ENCODE data around the gene TMCC2.
A peak's percentile ranks its signal among the peaks of the same experiment; 100 is the strongest.
"Not testable (repeated sequence)": the region's sequence is repeated elsewhere in the genome, so short reads cannot be mapped to it uniquely, and the experiment has no call there.

Gene TMCC2

DNA sequence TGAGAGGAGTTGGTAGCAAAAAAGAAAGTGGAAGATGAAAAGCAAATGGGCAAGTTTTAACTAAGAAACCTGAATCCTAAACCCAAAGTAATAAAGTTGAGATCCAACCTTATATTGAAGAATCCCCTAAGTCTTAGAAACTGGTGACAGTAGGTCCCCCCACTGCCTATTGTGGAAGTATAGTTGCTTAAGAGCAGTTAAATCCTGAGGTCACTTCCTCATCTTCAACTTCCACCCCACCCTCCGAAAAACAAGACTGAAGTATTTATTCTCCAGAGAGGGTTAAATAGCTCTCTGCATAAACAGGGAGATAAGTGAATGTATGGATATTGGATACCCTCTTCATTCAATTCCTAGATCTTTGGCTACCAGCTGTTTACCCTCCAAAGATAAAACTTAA is 13.0 kb upstream of the TMCC2 start:
- DNase-seq = no peak

DNA sequence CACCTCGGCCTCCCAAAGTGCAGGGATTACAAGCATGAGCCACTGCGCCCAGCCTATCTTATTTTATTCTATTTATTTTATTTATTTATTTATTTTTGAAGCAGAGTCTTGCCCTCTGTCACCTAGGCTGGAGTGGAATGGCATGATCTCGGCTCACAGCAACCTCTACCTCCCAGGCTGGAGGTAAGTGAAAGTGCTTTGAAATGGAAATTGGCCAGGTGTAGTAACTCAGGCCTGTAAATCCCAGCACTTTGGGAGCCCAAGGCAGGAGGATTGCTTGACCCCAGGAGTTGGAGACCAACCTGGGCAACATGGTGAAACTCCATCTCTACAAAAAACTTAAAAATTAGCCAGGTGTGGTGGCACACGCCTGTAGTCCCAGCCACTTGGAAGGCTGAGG is 11.2 kb upstream of the TMCC2 start:
- DNase-seq = no peak

DNA sequence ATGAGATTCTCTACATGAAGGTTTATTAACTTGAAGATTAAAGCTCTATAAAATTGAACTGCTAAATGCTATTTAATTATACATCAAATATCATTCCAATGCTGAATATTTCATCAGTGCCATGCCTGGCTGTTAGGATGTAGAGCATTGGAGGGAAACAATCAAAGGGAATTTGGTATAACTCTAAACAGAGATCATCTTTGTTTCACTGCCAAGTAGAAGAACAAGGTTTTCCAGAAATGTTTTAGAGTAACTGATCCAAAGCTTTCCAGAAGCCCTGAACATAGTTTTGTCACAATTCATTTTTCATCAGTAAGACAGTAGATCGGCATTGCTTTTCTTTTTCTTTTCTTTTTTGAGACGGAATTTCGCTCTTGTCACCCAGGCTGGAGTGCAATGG is 10.3 kb upstream of the TMCC2 start:
- DNase-seq = no peak

- no peak for DNase-seq
These were observed 7.3 kb upstream of the TMCC2 start for GRCh38 chr1:205220421-205220820.

DNA sequence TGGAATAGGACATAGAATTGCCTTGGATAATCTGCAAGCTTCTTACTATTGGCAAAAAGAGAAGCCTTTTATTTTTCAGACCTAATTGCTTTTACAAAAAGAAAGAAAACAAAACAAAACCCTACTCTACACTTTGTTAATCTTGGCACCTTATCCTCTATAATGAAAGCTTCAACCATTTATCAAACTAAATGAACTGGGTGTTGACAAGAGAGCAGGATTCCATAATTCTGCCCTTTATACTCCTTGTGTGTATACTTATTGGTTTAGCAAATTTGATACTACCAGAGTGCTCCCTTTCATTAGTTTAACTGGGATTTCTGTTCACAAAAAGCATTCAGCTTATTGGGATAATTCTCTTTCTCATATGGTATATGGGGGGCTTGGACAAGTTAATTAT is 3.0 kb upstream of the TMCC2 start:
- no peak for DNase-seq

GRCh38 chr1:205225901-205226765 is 1.6 kb upstream of the TMCC2 start:
- no peak for DNase-seq

DNA sequence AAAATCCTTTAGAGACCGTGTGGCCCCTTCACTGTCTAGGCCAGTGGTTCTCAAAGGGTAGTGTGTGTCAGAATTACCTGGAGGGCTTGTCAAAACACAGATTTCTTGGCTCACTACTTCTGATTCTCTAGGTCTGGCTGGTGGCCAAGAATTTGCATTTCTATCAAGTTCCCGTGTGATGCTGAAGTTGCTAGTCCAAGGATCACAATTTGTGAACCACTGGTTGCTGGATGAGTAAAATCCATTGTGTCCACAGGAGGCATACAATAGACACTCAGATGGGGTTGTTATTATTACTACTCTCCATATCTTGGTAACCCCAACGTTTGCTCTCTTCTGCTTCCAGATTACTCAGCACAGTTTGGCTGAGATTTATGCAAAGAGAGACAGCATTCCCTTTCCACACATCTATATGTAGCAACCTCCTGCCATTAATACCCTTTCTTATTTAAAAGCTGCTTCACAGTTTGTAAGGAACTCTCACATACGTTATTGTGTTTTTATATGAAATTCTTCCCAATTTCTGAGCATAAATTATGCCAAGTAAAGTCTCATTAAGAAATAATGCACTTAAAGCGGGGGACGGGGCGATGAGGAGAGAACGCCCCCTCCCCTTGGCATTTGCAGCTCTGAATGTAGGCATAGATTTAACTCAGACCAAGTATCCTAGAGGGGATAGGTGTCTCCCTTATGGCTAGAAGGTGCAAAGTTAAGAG is 720 bp upstream of the TMCC2 start:
- no peak for DNase-seq

- DNase-seq = no peak
These were observed 361 bp downstream of the TMCC2 start for GRCh38 chr1:205228093-205228521.

DNA sequence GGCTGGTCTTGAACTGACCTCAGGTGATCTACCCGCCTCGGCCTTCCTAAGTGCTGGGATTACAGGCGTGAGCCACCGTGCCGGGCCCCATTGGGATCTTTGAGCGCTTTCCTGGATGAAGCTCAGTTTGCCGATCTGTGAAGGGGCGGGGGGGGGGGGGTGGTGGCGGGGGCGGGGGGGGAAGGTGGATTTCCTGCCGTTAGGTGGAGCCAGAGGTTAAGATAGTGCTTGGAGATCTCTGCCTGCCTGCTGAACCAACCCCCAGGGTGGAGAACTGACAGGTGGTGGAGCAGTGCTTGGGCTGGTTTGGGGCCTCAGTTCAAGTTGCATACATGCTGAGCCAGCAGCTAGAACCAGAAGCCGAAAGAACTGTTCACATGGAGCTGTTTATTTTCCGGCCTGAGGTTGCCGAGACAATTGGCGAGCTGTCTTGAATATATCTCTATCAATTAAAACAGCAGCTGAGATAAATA is 1.7 kb downstream of the TMCC2 start:
- peak; percentile 63 for DNase-seq

DNA sequence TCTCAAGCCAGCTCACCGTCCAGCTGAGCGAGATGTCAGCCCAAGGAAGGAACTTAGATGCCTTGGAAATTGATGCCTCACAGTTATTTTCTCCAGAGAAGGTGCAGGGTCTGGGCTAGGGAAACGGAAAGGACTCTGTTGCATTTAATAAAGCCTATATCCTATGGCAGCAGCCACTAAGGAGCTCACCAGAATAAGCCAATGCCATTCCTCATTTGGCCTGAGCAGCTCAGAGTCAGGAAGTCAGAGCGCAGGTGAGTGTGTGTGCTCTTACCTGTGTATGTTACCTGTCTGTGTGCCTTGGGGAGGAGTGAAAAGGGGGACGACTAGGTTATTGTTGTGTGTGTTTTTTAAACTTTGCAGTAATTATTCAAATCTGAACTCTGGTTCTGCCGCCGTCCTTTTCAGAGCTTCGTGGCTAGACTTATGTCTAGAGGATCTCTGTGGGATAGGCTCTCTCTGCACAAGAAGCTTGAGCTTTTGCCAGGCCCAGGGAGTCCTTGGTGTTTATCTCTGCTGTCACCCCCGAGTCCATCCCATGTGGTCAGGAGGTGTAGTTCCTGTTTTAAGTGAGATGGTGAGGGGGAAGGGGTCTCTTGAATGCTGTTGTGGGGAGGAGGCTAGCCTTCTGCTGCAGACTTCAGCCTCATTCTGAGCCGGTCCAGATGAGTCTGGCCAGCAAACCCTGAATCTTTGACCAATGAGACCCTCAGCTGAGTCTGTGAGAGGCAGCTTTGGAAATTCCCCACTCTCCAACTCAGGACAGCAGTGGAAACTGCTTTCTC is 2.4 kb downstream of the TMCC2 start:
- no peak for DNase-seq

GRCh38 chr1:205230982-205231381 is 3.2 kb downstream of the TMCC2 start:
- no peak for DNase-seq

- DNase-seq = no peak
These were observed 4.5 kb downstream of the TMCC2 start for GRCh38 chr1:205232127-205232820.

GRCh38 chr1:205232945-205233397 is 5.2 kb downstream of the TMCC2 start:
- no peak for DNase-seq

GRCh38 chr1:205233986-205234385 is 6.2 kb downstream of the TMCC2 start:
- not testable (repeated sequence) for DNase-seq

GRCh38 chr1:205235951-205236350 is 8.2 kb downstream of the TMCC2 start:
- no peak for DNase-seq

DNA sequence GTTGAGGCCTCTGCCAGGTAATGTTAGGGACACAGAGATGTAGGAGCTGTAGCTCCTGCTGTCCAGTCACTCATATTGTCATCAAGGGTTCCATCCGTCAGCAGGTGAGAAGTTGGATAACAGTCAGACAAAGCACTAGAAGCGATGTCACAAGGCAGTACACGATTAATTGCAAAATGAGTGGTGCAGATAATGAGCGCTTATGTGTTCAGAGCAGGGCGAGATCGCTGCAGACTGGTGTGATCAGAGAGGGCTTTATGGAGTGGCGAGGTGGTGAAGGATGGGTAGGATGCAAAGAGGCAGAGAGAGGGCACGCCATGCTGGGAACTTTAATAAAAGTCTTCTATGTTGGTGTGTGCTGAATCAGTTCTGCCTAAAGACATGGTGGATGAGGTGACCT is 8.8 kb downstream of the TMCC2 start:
- DNase-seq = no peak

- no peak for DNase-seq
These were observed 9.3 kb downstream of the TMCC2 start for GRCh38 chr1:205236951-205237475.

- DNase-seq = peak; percentile 50
These were observed 10.1 kb downstream of the TMCC2 start for GRCh38 chr1:205237526-205238484.

DNA sequence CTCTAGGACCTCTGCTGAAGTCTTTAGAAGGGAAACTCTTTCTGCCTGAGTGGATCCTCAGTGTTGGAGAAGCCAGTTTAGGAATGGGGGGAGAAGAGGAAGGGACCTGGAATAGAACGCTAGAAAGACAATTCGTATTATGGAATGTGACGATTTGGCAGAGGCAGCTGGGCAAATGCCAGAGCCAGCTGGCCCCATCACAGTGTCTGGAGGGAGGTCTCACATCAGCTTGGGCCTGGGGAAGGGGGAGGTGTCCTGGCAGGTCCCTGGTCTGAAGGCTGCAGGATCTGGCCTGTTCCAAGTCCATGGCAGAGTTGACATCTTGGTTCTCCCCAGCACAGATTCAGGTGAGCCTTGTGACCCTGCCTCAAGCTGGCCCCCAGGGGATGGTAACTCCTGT is 11.3 kb downstream of the TMCC2 start:
- no peak for DNase-seq

DNA sequence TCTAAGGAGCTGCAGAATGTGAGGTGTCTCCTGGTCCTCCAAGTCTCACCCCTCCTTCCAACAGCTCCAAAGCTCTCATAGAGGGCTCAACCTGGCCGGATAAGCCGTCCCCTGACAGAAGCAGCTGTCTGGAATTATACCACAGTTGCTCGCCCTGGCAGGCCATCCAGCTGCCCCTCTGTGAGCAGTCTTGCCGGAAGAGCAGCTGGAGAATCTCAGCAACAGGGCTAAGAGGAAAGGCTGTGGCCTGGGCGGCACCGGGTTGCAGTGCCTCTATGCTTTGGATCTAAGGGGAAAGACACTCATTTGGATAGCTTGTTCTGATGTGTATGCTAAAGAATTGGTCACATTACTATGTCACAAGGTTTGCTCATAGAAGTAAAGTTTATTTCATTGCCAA is 12.4 kb downstream of the TMCC2 start:
- no peak for DNase-seq

DNA sequence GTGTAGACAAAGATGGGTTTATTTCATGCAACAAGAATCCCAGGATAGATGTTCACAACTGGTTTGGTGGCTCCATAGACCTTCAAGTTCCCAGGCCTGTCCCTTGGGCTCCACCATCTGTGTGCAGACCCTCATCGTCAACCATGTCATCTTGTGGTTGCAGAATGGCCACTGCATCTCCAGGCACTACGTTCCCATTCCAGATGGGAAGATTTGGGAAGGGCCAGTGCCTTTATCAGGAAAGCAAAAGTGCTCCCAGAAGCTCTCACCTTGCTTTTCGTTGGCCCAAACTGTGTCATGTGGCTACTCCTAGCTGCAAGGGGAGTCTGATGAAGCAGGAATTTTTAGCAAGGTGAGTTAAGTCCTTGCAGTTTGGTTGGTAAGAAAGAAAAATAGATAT is 12.8 kb downstream of the TMCC2 start:
- no peak for DNase-seq

All from activated naive CD4-positive, alpha-beta T cell treated with Interleukin-2 at 50 U/mL for 16 hours (primary cell).